IMR-90 (cell line): Measurements from ENCODE around the gene KCTD11. TPM values are rescaled to one million over a fixed set of nuclear protein-coding genes. Genes with fewer than 3 reads are reported as not detected.
A peak's percentile ranks its signal among the peaks of the same experiment; 100 is the strongest.

Source experiments
- ATAC-seq: fragments of 200-7000 bp; cut with Tn5 transposase; 2 replicates; pipeline ENCODE4 v1.9.1; 2020; ENCODE audit warnings: low read depth, mild to moderate bottlenecking, moderate library complexity
- BruUV-seq: library from RNA; stranded (reverse); fragments of 400-500 nt; replicated peaks from 2 replicates; lab custom pipeline; 2021; lab: Mats Ljungman, UMichigan
- CTCF ChIA-PET: fragments of 300-600 bp; formaldehyde crosslinking; extraction: SDS; loops from one replicate; lab custom pipeline; 2021; ENCODE audit warnings: antibody characterized with exemption; lab: Yijun Ruan, JAX
- POLR2A ChIA-PET: fragments of 300-600 bp; sonication (Branson Sonifier 250); formaldehyde crosslinking; loops from one replicate; lab custom pipeline; 2022; ENCODE audit warnings: antibody characterized with exemption; ENCODE audit not compliant: unreplicated experiment; lab: Charles Lee
- DNase-seq: peaks from one replicate; pipeline ENCODE4 v3.0.0; 2013
- H2AFZ ChIP-seq: replicated peaks from 2 replicates; pipeline ENCODE3; 2013; ENCODE audit warnings: low read length, mild to moderate bottlenecking; ENCODE audit not compliant: poor library complexity
- H2AK5ac ChIP-seq: 2 replicates; pipeline ENCODE4 v1.6.1; 2013; ENCODE audit warnings: low read depth, low read length, inconsistent platforms
- H2AK9ac ChIP-seq: replicated peaks from 2 replicates; pipeline ENCODE3; 2013; ENCODE audit warnings: mild to moderate bottlenecking, low read depth, low read length, moderate library complexity; ENCODE audit not compliant: poor library complexity
- H2BK120ac ChIP-seq: 2 replicates; pipeline ENCODE4 v1.6.1; 2013; ENCODE audit warnings: low read depth, low read length, inconsistent platforms
- H2BK15ac ChIP-seq: 3 replicates; pipeline ENCODE4 v1.6.1; 2013; ENCODE audit warnings: low read depth, low read length, inconsistent platforms
- H2BK20ac ChIP-seq: 2 replicates; pipeline ENCODE4 v1.6.1; 2013; ENCODE audit warnings: low read depth, mild to moderate bottlenecking, inconsistent platforms, low read length, moderate library complexity
- H2BK5ac ChIP-seq: 2 replicates; pipeline ENCODE4 v1.6.1; 2013; ENCODE audit warnings: mild to moderate bottlenecking, low read depth, low read length, inconsistent platforms; ENCODE audit not compliant: poor library complexity, severe bottlenecking
- H3K14ac ChIP-seq: replicated peaks from 2 replicates; pipeline ENCODE4 v1.6.1; 2013; ENCODE audit warnings: low read depth, low read length, inconsistent platforms
- H3K18ac ChIP-seq: 2 replicates; pipeline ENCODE4 v1.6.1; 2013; ENCODE audit warnings: low read depth, low read length, control low read depth
- H3K23ac ChIP-seq: 2 replicates; pipeline ENCODE4 v1.6.1; 2013; ENCODE audit warnings: low read depth, low read length, inconsistent platforms
- H3K27ac ChIP-seq: 2 replicates; pipeline ENCODE4 v1.5.1; 2013; ENCODE audit warnings: mild to moderate bottlenecking, control low read depth, low read length; ENCODE audit not compliant: insufficient read depth
- H3K27me3 ChIP-seq: 2 replicates; pipeline ENCODE4 v1.6.1; 2013; ENCODE audit warnings: low read length; ENCODE audit not compliant: control insufficient read depth, insufficient read depth
- H3K36me3 ChIP-seq: 2 replicates; pipeline ENCODE4 v1.6.1; 2013; ENCODE audit warnings: low read length, mixed read lengths; ENCODE audit not compliant: control insufficient read depth, insufficient read depth
- H3K4ac ChIP-seq: 2 replicates; pipeline ENCODE4 v1.6.1; 2013; ENCODE audit warnings: low read depth, low read length, inconsistent platforms
- H3K4me1 ChIP-seq: 2 replicates; pipeline ENCODE4 v1.6.1; 2013; ENCODE audit warnings: low read length, mixed read lengths; ENCODE audit not compliant: control insufficient read depth, insufficient read depth
- H3K4me2 ChIP-seq: 2 replicates; pipeline ENCODE4 v1.6.1; 2013; ENCODE audit warnings: low read depth, mild to moderate bottlenecking, control low read depth, low read length, moderate library complexity
- H3K4me3 ChIP-seq: 2 replicates; pipeline ENCODE4 v1.5.1; 2013; ENCODE audit warnings: low read depth, mild to moderate bottlenecking, control low read depth, low read length, moderate library complexity; ENCODE audit not compliant: insufficient read depth
- H3K56ac ChIP-seq: 2 replicates; pipeline ENCODE4 v1.6.1; 2013; ENCODE audit warnings: low read length, inconsistent platforms; ENCODE audit not compliant: insufficient read depth; ENCODE audit errors: extremely low read depth
- H3K79me1 ChIP-seq, 2 experiments: 2 replicates each; pipeline ENCODE4 v1.6.1; 2013; ENCODE audit warnings: low read length in 2 of 2, inconsistent platforms in 1 of 2, low read depth in 1 of 2
- H3K9ac ChIP-seq: 2 replicates; pipeline ENCODE4 v1.6.1; 2013; ENCODE audit warnings: low read depth, low read length, control low read depth
- H3K9me1 ChIP-seq: 2 replicates; pipeline ENCODE4 v1.6.1; 2013; ENCODE audit warnings: low read length, inconsistent platforms; ENCODE audit not compliant: insufficient read depth
- H3K9me3 ChIP-seq: 2 replicates; pipeline ENCODE4 v1.6.1; 2013; ENCODE audit warnings: low read length; ENCODE audit not compliant: control insufficient read depth, insufficient read depth
- H4K20me1 ChIP-seq: 2 replicates; pipeline ENCODE4 v1.6.1; 2013; ENCODE audit warnings: low read length, inconsistent platforms; ENCODE audit not compliant: insufficient read depth
- H4K5ac ChIP-seq: 2 replicates; pipeline ENCODE4 v1.6.1; 2013; ENCODE audit warnings: mild to moderate bottlenecking, low read depth, low read length, control low read depth
- H4K8ac ChIP-seq, 2 experiments: 2 replicates each; pipeline ENCODE4 v1.6.1; 2013; ENCODE audit warnings: low read depth in 2 of 2, low read length in 2 of 2, control low read depth in 1 of 2, inconsistent platforms in 1 of 2
- H4K91ac ChIP-seq: 2 replicates; pipeline ENCODE4 v1.6.1; 2013; ENCODE audit warnings: low read depth, low read length, inconsistent platforms; ENCODE audit not compliant: insufficient read depth
- BHLHE40 ChIP-seq: fragments of 150-350 bp; IDR thresholded peaks from 2 replicates; pipeline ENCODE4 v1.6.1; 2016; ENCODE audit warnings: mild to moderate bottlenecking, low read depth, low read length
- FOS ChIP-seq: fragments of 150-350 bp; IDR thresholded peaks from 2 replicates; pipeline ENCODE4 v1.6.1; 2016; ENCODE audit warnings: low read depth, low read length
- WGBS, 2 experiments: methylation state at CpG; one replicate each; pipeline versions ENCODE4 v1.1.5 to v1.1.7; 2013; ENCODE audit warnings: missing lambda C conversion rate in 2 of 2; ENCODE audit not compliant: insufficient read length in 1 of 2; ENCODE audit errors: extremely low coverage in 2 of 2; 5-methylcytosine and 5-hydroxymethylcytosine counted together
- dilution Hi-C: fragments of 300-500 bp; cut with HindIII; formaldehyde crosslinking; loops from one replicate; pipeline ENCODE4 v1.14.3; 2018; ENCODE audit warnings: low sequenced_read_pairs; ENCODE audit not compliant: unreplicated experiment
- in situ Hi-C: fragments of 300-500 bp; cut with MboI; formaldehyde crosslinking; loops from 3 replicates; pipeline ENCODE4 v1.14.3; 2019; ENCODE audit warnings: low sequenced_read_pairs, inconsistent platforms, mixed read lengths
- intact Hi-C: fragments of 100-400 bp; cut with micrococcal nuclease; formaldehyde crosslinking; loops from 2 replicates; pipeline ENCODE4 v1.10.0; 2022
- polyA plus RNA-seq, 3 experiments: library from polyadenylated mRNA; depleted of rRNA; stranded (reverse); fragments of >200 nt; gene quantifications; 2 replicates each; pipeline ENCODE4 v1.2.3, GENCODE V29; 2012; ENCODE audit warnings: low replicate concordance in 1 of 3
- total RNA-seq: library from RNA; depleted of rRNA; stranded (reverse); fragments of >200 nt; gene quantifications from 2 replicates; pipeline ENCODE4 v1.2.3, GENCODE V29; 2012

Gene KCTD11
- total and polyA plus RNA-seq, 2 of the 4 experiments (the other 2 are of a cell fraction) = 10.8 to 16.4 TPM

- dilution Hi-C loops (no loop called here), intact Hi-C loops (loop anchor here (5.0 kb wide), 3 partner anchors 83 to 483 kb away; partner anchors contain the start of genes FGF11, SENP3 and TMEM102), in situ Hi-C loops (loop anchor here (10.0 kb wide), 1 partner anchor 200 kb away; the partner anchor contains the start of gene TNFSF13)
- Histone ChIP-seq H3K23ac (peak overlapping the region; percentile 83), H3K27ac (peak overlapping the region; percentile 17; the same call in 1 of the 2 replicates), H2BK5ac (peak overlapping the region; percentile 38), H4K8ac (peak overlapping the region in 1 of 2 experiments; percentile 66; a peak in 1 of 4 replicates), H3K56ac (no peak overlapping the region), H3K27me3 (no peaks in the 10 kb centered on the region), H3K9me3 (no peaks in the 10 kb centered on the region), H4K91ac (no peak overlapping the region), H2BK15ac (no peak overlapping the region), H3K18ac (no peak overlapping the region), H2BK20ac (no peak overlapping the region; the same call in 1 of the 2 replicates), H3K9ac (peak overlapping the region; percentile 18; the same call in 1 of the 2 replicates), H3K4me1 (peaks cover 37% of the 10 kb centered on the region), H3K14ac (peak overlapping the region; percentile 55), H3K4ac (peak overlapping the region; percentile 45), H3K36me3 (no peaks in the 10 kb centered on the region), H2AFZ (peak overlapping the region; percentile 37), H3K4me2 (peak overlapping the region; percentile 68), H4K5ac (no peak overlapping the region), H3K4me3 (no peak overlapping the region), H2AK5ac (peak overlapping the region; percentile 94), H2BK120ac (peak overlapping the region; percentile 48; the same call in 1 of the 2 replicates), H3K9me1 (peaks cover 21% of the 10 kb centered on the region), H3K79me1 (peaks cover 24 to 53% of the 10 kb centered on the region in 2 experiments; a peak in 3 of 4 replicates), H4K20me1 (peaks cover 22% of the 10 kb centered on the region), H2AK9ac (peak overlapping the region; percentile 63)
- peak; percentile 31; the same call in 1 of the 2 replicates for TF ChIP-seq FOS
- TF ChIP-seq BHLHE40 = no peak
- ChIA-PET CTCF (interaction anchor here (4.1 kb wide), 1 partner anchor 206 kb away, joined by 19 read pairs; the partner anchor contains the start of gene SENP3), POLR2A (no interaction called here)
- no TSS peak for BruUV-seq
- DNase-seq = peak; percentile 80
- no peak for ATAC-seq
- 61% methylated on average over 5 of the region's 9 CpGs; no CpG with 5 or more reads in 1 of the 2 experiments for WGBS, 2 experiments
Measured at GRCh38 chr17:7354262-7354843, 2.4 kb downstream of the KCTD11 start.
